Measurements from ENCODE around the gene SLC6A4. TPM values are rescaled to one million over a fixed set of nuclear protein-coding genes. Genes with fewer than 3 reads are reported as not detected.
"Not testable (repeated sequence)": the region's sequence is repeated elsewhere in the genome, so short reads cannot be mapped to it uniquely, and the experiment has no call there.

SLC6A4 gene
- total RNA-seq, 2 donors from 2014 or later = 0.09 to 0.74 TPM

DNA sequence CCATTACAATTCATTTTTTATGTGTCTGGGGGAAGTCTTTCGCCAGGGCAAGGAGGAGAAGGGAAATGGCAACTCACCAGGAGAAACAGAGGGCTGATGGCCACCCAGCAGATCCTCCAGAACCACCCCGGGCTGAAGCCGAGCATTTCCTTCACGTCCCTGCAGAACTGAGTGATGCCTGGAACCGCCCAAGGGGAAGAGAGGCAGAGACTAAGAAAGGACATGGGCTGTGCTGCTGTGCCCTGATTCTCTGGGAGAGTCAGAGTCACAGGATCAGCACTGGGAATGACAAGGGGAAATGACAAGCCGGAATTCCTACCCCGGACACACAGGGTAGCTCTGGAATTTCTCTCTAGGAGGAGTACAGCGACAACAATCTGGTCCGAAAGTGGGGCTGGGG, 27.8 kb downstream of the SLC6A4 start:
- TF ChIP-seq POLR2A (IDR thresholded peaks at IDR 0.05) (no peak), POLR2AphosphoS5 (IDR thresholded peaks at IDR 0.05) (no peak)
- TF ChIP-seq, protein P1, sequence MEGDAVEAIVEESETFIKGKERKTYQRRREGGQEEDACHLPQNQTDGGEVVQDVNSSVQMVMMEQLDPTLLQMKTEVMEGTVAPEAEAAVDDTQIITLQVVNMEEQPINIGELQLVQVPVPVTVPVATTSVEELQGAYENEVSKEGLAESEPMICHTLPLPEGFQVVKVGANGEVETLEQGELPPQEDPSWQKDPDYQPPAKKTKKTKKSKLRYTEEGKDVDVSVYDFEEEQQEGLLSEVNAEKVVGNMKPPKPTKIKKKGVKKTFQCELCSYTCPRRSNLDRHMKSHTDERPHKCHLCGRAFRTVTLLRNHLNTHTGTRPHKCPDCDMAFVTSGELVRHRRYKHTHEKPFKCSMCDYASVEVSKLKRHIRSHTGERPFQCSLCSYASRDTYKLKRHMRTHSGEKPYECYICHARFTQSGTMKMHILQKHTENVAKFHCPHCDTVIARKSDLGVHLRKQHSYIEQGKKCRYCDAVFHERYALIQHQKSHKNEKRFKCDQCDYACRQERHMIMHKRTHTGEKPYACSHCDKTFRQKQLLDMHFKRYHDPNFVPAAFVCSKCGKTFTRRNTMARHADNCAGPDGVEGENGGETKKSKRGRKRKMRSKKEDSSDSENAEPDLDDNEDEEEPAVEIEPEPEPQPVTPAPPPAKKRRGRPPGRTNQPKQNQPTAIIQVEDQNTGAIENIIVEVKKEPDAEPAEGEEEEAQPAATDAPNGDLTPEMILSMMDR (IDR thresholded peaks at IDR 0.05) = no peak
- H3K27me3 ChIP-seq (replicated peaks; ENCODE audit: insufficient read depth) = no peaks in the 10 kb centered on the region
- H3K36me3 ChIP-seq = no peaks in the 10 kb centered on the region
- H3K4me3 ChIP-seq = no peak overlapping the region
- DNase-seq (ENCODE audit: low spot score) = no peak
- intact Hi-C loops (cut with DNase I) = no loop called here
- no peak overlapping the region for H3K27ac ChIP-seq
- H3K4me1 ChIP-seq (replicated peaks) = no peaks in the 10 kb centered on the region
- 84% methylated on average over 9 of the region's 9 CpGs for WGBS
- no peaks in the 10 kb centered on the region for H3K9me3 ChIP-seq

DNA sequence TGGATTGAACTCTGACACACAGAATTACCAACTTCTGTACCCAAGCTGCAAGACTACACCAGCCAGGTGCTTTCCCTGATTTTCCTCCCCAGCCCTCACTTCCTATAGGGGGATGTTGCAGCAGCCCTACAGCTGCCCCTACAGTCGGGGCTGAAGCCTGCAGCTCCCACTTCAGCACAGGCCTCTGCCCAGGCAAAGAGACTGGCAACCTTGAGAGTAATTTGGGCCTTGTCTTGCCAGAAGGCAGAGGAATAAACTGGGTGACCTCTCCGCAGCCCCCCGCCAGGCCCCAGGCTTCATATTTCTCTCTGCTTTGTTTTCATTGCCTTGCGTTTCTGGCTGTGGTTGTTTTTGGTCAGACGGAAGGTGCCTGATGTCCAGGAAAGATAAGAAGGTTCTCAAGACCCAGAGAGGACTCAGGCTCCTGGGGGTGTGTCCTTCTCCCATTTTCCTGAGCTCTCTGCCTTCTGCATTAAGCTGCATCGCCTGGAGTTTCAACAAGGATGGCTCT, 32.0 kb downstream of the SLC6A4 start:
- Histone ChIP-seq H3K4me3 (no peak overlapping the region), H3K27ac (no peak overlapping the region), H3K9me3 (no peaks in the 10 kb centered on the region), H3K4me1 (replicated peaks) (no peaks in the 10 kb centered on the region), H3K36me3 (no peaks in the 10 kb centered on the region), H3K27me3 (replicated peaks; ENCODE audit: insufficient read depth) (no peaks in the 10 kb centered on the region)
- intact Hi-C loops (cut with DNase I) = no loop called here
- no peak for TF ChIP-seq POLR2A (IDR thresholded peaks at IDR 0.05)
- TF ChIP-seq, protein P1 (IDR thresholded peaks at IDR 0.05) = no peak
- no peak for TF ChIP-seq POLR2AphosphoS5 (IDR thresholded peaks at IDR 0.05)
- no peak for DNase-seq (ENCODE audit: low spot score)
- WGBS = 52% methylated on average over 6 of the region's 6 CpGs

DNA sequence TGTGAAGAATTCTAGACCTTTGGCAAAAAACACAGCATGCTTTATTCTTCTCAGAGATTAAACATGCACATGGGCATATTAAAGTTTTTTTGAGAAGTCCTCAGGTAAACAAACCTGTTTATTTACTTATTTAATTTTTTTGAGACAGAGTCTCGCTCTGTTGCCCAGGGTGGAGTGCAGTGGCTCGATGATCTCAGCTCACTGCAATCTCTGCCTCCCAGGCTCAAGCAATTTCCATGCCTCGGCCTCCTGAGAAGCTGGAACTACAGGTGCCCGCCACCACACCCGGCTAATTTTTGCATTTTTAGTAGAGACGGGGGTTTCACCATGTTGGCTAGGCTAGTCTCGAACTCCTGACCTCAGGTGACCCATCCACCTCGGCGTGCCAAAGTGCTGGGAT, 34.8 kb downstream of the SLC6A4 start:
- H3K36me3 ChIP-seq; intact Hi-C loops (cut with DNase I); H3K4me3 ChIP-seq; H3K27ac ChIP-seq; H3K27me3 ChIP-seq (replicated peaks; ENCODE audit: insufficient read depth); H3K9me3 ChIP-seq; DNase-seq (ENCODE audit: low spot score); H3K4me1 ChIP-seq (replicated peaks): not testable (repeated sequence)
- WGBS = 81% methylated on average over 9 of the region's 9 CpGs

DNA sequence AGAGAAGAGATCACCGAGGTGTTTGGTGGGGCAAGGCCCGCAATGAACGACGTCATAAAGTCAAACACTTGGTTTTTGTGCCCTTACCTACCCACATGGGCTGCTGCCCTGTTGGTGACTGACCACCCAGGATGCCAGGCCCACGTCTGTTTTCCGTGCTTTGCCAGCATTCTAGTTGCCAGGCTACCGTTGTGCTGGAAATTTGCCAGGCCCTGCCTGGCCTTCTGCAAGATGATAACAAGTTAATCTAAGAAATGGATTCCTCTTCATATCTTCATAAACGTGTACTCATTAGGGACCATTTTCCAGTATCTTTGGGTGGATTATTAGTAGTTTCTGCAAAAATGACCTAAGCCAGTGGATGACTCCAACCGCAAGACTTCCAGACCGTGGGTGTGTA, 35.4 kb downstream of the SLC6A4 start:
- Histone ChIP-seq H3K9me3 (no peaks in the 10 kb centered on the region), H3K4me1 (replicated peaks) (no peaks in the 10 kb centered on the region), H3K4me3 (no peak overlapping the region), H3K36me3 (no peaks in the 10 kb centered on the region), H3K27ac (no peak overlapping the region), H3K27me3 (replicated peaks; ENCODE audit: insufficient read depth) (no peaks in the 10 kb centered on the region)
- DNase-seq (ENCODE audit: low spot score) = no peak
- WGBS = 79% methylated on average over 10 of the region's 10 CpGs
- TF ChIP-seq POLR2AphosphoS5 (IDR thresholded peaks at IDR 0.05) = no peak
- no peak for TF ChIP-seq POLR2A (IDR thresholded peaks at IDR 0.05)
- TF ChIP-seq, protein P1 (IDR thresholded peaks at IDR 0.05) = no peak
- intact Hi-C loops (cut with DNase I) = no loop called here

DNA sequence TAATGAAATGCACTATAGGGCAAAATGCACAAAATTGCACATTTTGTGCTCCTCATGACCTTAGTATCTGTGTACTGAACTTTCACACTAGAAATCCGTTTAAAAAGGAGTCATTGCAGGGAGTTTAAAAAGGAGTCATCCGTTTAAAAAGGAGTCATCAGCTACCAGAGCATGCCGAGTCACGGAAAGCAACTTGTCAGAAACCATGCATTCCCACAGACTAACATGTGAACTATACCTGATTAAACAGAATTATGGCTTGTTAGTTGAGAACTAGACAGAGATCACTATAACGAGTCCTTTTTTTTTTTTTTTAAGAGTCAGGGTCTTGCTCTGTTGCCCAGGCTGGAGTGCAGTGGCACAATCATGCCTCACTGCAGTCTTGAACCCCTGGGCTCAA, 35.9 kb downstream of the SLC6A4 start:
- no peak for DNase-seq (ENCODE audit: low spot score)
- Histone ChIP-seq H3K27me3 (replicated peaks; ENCODE audit: insufficient read depth) (no peaks in the 10 kb centered on the region), H3K9me3 (no peaks in the 10 kb centered on the region), H3K4me1 (replicated peaks) (no peaks in the 10 kb centered on the region), H3K36me3 (no peaks in the 10 kb centered on the region), H3K4me3 (no peak overlapping the region), H3K27ac (no peak overlapping the region)
- TF ChIP-seq POLR2A (IDR thresholded peaks at IDR 0.05) (no peak), POLR2AphosphoS5 (IDR thresholded peaks at IDR 0.05) (no peak)
- TF ChIP-seq, protein P1 (IDR thresholded peaks at IDR 0.05) = no peak
- WGBS = 81% methylated on average over 5 of the region's 5 CpGs
- intact Hi-C loops (cut with DNase I) = no loop called here
